Thyroid gland (tissue), 4 donors: ENCODE results near the gene RPL18. TPM values are rescaled to one million over a fixed set of nuclear protein-coding genes. Genes with fewer than 3 reads are reported as not detected.

ENCODE experiments used
- DNase-seq, 2 donors: peaks; one replicate each; pipeline ENCODE4 v3.0.0-alpha.2; 2019
- H3K27ac ChIP-seq, 3 donors: fragments of 200-600 bp; sonication (generic); 1 replicate in 2 of 3; 2 replicates in 1 of 3; pipeline ENCODE4 v1.5.1; 2016 to 2019; ENCODE audit warnings: mild to moderate bottlenecking in 1 of 3, moderate library complexity in 1 of 3
- H3K27me3 ChIP-seq: fragments of 200-600 bp; sonication (generic); one replicate; pipeline ENCODE4 v1.5.1; 2019
- H3K36me3 ChIP-seq, 2 donors: fragments of 200-600 bp; sonication (generic); one replicate each; pipeline ENCODE4 v1.5.1; 2016 to 2019
- H3K4me1 ChIP-seq, 2 donors: fragments of 200-600 bp; sonication (generic); one replicate each; pipeline ENCODE4 v1.5.1; 2017 to 2019
- H3K4me3 ChIP-seq, 3 donors: fragments of 200-600 bp; sonication (generic); replicated peaks in 1 of 3; 1 replicate in 2 of 3; 2 replicates in 1 of 3; pipeline ENCODE4 v1.5.1; 2016; ENCODE audit warnings: mild to moderate bottlenecking in 1 of 3
- H3K9me3 ChIP-seq: fragments of 200-600 bp; sonication (generic); one replicate; pipeline ENCODE4 v1.5.1; 2017
- POLR2A ChIP-seq, 2 donors: fragments of 450-650 bp; IDR thresholded peaks; one replicate each; pipeline ENCODE4 v1.6.1; 2017; ENCODE audit warnings: antibody characterized with exemption in 2 of 2, mild to moderate bottlenecking in 2 of 2, moderate library complexity in 1 of 2
- WGBS, 2 donors: methylation state at CpG; one replicate each; pipeline ENCODE4 v1.1.5; 2017; 5-methylcytosine and 5-hydroxymethylcytosine counted together
- intact Hi-C: fragments of 100-400 bp; cut with DNase I; formaldehyde crosslinking; loops from one replicate; pipeline ENCODE4 v1.15.1; 2023
- total RNA-seq, 4 donors: library from RNA; depleted of rRNA; stranded (reverse); fragments of >200 nt; gene quantifications; one replicate each; pipeline ENCODE4 v1.2.3, GENCODE V29; 2016
- TF ChIP-seq, protein P1 (sequence below), 6 experiments: fragments of 200-600 bp in 3 of 6; fragments of 450-650 bp in 3 of 6; sonication (generic) in 3 of 6; IDR thresholded peaks; one replicate each; pipeline ENCODE4 v1.5.1; 2016 to 2019; ENCODE audit warnings: antibody characterized with exemption in 6 of 6, mild to moderate bottlenecking in 2 of 6, inconsistent platforms in 1 of 6, moderate library complexity in 1 of 6

Gene RPL18
- total RNA-seq, 4 donors from 2014 or later = 1,845 to 2,426 (median 1,951) TPM

DNA sequence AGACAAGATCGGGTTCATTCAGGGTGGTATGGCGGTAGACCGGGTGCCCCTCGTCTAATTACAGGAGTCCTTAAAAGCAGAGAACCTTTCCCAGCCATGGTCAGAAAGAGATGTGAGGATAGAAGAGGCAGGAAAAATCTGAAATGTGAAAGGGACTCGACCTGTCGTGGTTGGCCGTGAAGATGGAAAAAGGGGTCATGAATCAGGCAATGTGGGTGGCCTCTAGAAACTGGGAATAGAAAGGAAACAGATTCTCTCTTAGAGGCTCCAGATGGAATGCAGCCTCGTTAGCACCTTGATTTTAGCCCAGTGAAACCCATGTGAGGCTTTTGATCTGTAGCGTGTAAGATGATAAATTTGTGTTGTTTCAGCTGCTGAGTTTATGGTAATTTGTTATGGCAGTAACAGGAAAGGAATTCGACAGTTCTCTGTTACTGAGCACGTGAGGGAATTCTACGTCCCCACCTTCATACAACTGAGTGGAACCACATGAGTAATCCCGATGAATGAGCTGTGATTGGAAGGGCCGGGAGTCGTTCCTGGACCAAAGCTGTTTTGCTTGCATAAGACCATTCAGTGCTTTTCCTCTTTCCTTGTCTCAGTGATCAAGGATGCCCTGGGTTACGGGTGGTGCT lies 38.0 kb upstream of the RPL18 start:
- H3K27me3 ChIP-seq = no peaks in the 10 kb centered on the region
- H3K4me3 ChIP-seq = no peak overlapping the region
- H3K4me1 ChIP-seq = peaks cover 0 to 3% of the 10 kb centered on the region in 2 donors
- TF ChIP-seq, protein P1, sequence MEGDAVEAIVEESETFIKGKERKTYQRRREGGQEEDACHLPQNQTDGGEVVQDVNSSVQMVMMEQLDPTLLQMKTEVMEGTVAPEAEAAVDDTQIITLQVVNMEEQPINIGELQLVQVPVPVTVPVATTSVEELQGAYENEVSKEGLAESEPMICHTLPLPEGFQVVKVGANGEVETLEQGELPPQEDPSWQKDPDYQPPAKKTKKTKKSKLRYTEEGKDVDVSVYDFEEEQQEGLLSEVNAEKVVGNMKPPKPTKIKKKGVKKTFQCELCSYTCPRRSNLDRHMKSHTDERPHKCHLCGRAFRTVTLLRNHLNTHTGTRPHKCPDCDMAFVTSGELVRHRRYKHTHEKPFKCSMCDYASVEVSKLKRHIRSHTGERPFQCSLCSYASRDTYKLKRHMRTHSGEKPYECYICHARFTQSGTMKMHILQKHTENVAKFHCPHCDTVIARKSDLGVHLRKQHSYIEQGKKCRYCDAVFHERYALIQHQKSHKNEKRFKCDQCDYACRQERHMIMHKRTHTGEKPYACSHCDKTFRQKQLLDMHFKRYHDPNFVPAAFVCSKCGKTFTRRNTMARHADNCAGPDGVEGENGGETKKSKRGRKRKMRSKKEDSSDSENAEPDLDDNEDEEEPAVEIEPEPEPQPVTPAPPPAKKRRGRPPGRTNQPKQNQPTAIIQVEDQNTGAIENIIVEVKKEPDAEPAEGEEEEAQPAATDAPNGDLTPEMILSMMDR (IDR thresholded peaks at IDR 0.05) = no peak
- TF ChIP-seq POLR2A (IDR thresholded peaks at IDR 0.05) = no peak
- intact Hi-C loops = no loop called here
- WGBS, 2 donors = 27 to 30% methylated on average over 16 of the region's 16 CpGs
- H3K9me3 ChIP-seq = no peaks in the 10 kb centered on the region
- DNase-seq = peak; percentile 32 to 49
- H3K36me3 ChIP-seq = no peaks in the 10 kb centered on the region
- H3K27ac ChIP-seq = no peak overlapping the region

DNA sequence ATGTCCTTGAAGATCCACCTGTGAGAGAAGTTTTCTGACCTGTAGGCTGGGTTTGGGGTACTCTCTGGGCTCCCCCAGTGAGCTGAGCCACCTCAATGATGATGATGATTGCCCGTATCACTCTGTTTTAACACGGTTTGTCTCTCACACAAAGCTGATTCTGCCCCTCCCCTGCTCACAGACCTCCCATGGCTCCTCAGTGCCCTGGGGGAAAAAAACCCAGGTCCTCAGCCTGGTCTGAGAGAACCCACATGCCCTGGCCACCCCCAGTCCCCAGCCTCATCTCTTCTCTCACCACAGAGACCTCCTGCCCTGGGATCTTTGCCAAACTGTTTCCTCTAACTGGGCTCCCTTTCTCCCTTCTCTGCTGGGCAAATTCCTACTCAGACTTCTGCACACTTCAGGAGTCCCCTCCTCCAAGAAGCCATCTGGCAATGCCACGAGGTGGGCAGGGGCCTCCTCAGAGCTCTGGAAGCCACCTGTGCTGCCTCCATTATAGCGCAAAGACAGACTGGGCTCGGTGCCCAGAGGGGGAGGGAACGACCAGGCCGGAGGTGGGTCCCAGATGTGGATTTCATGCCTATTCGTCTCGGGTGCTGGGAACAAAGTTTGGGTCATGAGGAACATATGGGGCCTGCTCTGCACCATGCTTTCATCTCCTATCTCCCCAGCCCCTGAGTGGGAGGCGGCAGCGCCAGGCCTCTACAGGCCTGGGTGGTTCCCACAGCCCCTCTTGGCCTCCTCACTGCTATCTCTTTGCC lies 35.5 kb upstream of the RPL18 start:
- Histone ChIP-seq H3K9me3 (no peaks in the 10 kb centered on the region), H3K36me3 (no peaks in the 10 kb centered on the region), H3K4me1 (peaks cover 4 to 6% of the 10 kb centered on the region in 2 donors), H3K27me3 (no peaks in the 10 kb centered on the region), H3K27ac (no peak overlapping the region), H3K4me3 (no peak overlapping the region)
- 45 to 57% methylated on average over 7 to 10 of the region's 11 CpGs for WGBS, 2 donors
- no peak for DNase-seq
- TF ChIP-seq POLR2A (IDR thresholded peaks at IDR 0.05) = no peak
- TF ChIP-seq, protein P1 (IDR thresholded peaks at IDR 0.05) = no peak
- intact Hi-C loops = no loop called here

DNA sequence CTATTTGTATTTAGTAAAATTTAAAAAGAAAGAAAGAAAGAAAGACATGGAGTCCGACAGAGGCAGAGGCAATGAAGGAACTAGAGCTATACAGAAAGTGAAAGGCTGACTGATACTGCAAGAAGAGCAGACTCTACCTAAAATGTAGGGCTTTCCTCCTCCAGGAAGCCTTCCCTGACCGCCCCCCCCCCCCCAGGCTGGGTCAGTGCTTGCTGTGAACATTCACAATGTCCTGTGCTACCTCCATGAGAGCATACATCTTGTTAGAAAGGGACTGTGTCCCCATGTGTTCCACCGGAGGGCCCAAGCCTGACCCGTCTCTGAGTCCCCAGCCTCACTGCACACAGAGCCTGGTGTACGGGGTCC lies 32.7 kb upstream of the RPL18 start:
- TF ChIP-seq POLR2A (IDR thresholded peaks at IDR 0.05) = no peak
- TF ChIP-seq, protein P1 (IDR thresholded peaks at IDR 0.05) = no peak
- Histone ChIP-seq H3K4me1 (peaks cover 5 to 12% of the 10 kb centered on the region in 2 donors), H3K27me3 (no peaks in the 10 kb centered on the region), H3K4me3 (no peak overlapping the region), H3K9me3 (no peaks in the 10 kb centered on the region), H3K36me3 (no peaks in the 10 kb centered on the region), H3K27ac (no peak overlapping the region)
- intact Hi-C loops = no loop called here
- WGBS, 2 donors = 63 to 89% methylated on average over 3 to 5 of the region's 5 CpGs
- DNase-seq = no peak

DNA sequence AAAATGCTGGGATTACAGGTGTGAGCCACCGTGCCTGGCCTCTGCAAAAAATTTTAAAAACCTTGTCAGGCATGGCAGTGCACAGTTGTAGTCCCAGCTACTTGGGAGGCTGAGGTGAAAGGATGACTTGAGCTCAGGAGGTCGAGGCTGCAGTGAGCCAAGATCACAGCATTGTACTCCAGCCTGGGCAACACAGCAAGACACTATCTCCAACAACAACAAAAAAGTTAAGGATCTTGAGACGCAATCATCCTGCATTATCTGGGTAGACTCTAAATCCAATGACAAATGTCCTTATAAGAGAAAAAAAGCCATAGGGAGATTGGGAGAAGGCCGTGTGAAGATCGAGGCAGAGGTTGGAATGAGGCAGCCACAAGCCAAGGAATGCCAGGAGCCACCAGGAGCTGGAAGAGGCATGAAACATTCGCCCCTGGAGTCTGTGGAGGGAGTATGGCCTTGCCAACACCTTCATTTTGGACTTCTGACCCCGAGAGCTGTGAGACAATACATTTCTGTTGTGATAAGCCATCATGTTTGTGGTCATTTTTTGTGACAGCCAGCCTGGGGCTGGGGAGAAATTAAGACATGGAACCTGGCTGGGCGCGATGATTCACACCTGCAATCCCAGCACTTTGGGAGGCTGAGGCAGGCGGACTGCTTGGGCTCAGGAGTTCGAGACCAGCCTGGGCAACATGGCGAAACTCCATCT lies 32.1 kb upstream of the RPL18 start:
- H3K4me1 ChIP-seq = peaks cover 5 to 12% of the 10 kb centered on the region in 2 donors
- H3K4me3 ChIP-seq = no peak overlapping the region
- H3K27ac ChIP-seq = no peak overlapping the region
- intact Hi-C loops = no loop called here
- H3K27me3 ChIP-seq = no peaks in the 10 kb centered on the region
- H3K36me3 ChIP-seq = no peaks in the 10 kb centered on the region
- DNase-seq = no peak
- 94 to 95% methylated on average over 12 of the region's 12 CpGs for WGBS, 2 donors
- TF ChIP-seq POLR2A (IDR thresholded peaks at IDR 0.05) = no peak
- TF ChIP-seq, protein P1 (IDR thresholded peaks at IDR 0.05) = no peak
- no peaks in the 10 kb centered on the region for H3K9me3 ChIP-seq
